Esophagus squamous epithelium (tissue), 5 donors: Measurements from ENCODE around the gene GMPR2. TPM values are rescaled to one million over a fixed set of nuclear protein-coding genes. Genes with fewer than 3 reads are reported as not detected.

Experiments
- DNase-seq: peaks from one replicate; lab custom pipeline; 2025; lab: John Stamatoyannopoulos, UW
- H3K27ac ChIP-seq, 4 donors: fragments of 200-600 bp; sonication (generic); one replicate each; pipeline ENCODE4 v1.5.1; 2016 to 2019; ENCODE audit warnings: mild to moderate bottlenecking in 1 of 4
- H3K27me3 ChIP-seq, 4 donors: fragments of 200-600 bp; sonication (generic); 1 replicate in 3 of 4; 2 replicates in 1 of 4; pipeline versions ENCODE4 v1.5.1 to v1.6.0; 2017 to 2021; ENCODE audit warnings: antibody characterized with exemption in 1 of 4
- H3K36me3 ChIP-seq, 3 donors: fragments of 200-600 bp; sonication (generic); one replicate each; pipeline ENCODE4 v1.5.1; 2016 to 2019
- H3K4me1 ChIP-seq, 3 donors: fragments of 200-600 bp; sonication (generic); one replicate each; pipeline ENCODE4 v1.5.1; 2017 to 2019
- H3K4me3 ChIP-seq, 4 donors: fragments of 200-600 bp; sonication (generic); 1 replicate in 3 of 4; 2 replicates in 1 of 4; pipeline ENCODE4 v1.5.1; 2016 to 2019; ENCODE audit warnings: mild to moderate bottlenecking in 2 of 4, moderate library complexity in 1 of 4
- H3K9me3 ChIP-seq, 3 donors: fragments of 200-600 bp; sonication (generic); one replicate each; pipeline ENCODE4 v1.5.1; 2016 to 2019
- CTCF ChIP-seq, 6 experiments: fragments of 450-650 bp in 4 of 6; fragments of 200-600 bp in 2 of 6; sonication (generic) in 2 of 6; IDR thresholded peaks; one replicate each; pipeline ENCODE4 v1.5.1; 2016 to 2019; ENCODE audit warnings: antibody characterized with exemption in 6 of 6, mild to moderate bottlenecking in 4 of 6, moderate library complexity in 4 of 6
- POLR2A ChIP-seq, 4 donors: fragments of 450-650 bp; IDR thresholded peaks; one replicate each; pipeline ENCODE4 v1.6.1; 2017; ENCODE audit warnings: antibody characterized with exemption in 4 of 4, mild to moderate bottlenecking in 4 of 4, moderate library complexity in 3 of 4
- WGBS, 2 donors: methylation state at CpG; one replicate each; pipeline ENCODE4 v1.1.5; 2018; 5-methylcytosine and 5-hydroxymethylcytosine counted together
- intact Hi-C: fragments of 100-400 bp; cut with DNase I; formaldehyde crosslinking; loops from one replicate; pipeline ENCODE4 v1.15.0; 2022
- total RNA-seq, 4 donors: library from RNA; depleted of rRNA; stranded (reverse); fragments of >200 nt; gene quantifications; one replicate each; pipeline ENCODE4 v1.1.0, GENCODE V29; 2016
- donor health status: DM: yes; HTN: yes; CAD: no.

Gene GMPR2
- total RNA-seq, 4 donors from 2014 or later = 18.5 to 47.7 (median 33.1) TPM

- DNase-seq = no peak
- WGBS, 2 donors = 84 to 100% methylated on average over 3 to 7 of the region's 14 CpGs
- TF ChIP-seq CTCF (IDR thresholded peaks at IDR 0.05) = no peak
- TF ChIP-seq POLR2A (IDR thresholded peaks at IDR 0.05) = no peak
- intact Hi-C loops = no loop called here
- Histone ChIP-seq H3K27ac (peak overlapping the region; percentile 2 to 100 (median 96)), H3K36me3 (peaks cover 17 to 53% (median 26%) of the 10 kb centered on the region in 3 donors), H3K4me1 (peaks cover 14 to 94% (median 34%) of the 10 kb centered on the region in 3 donors), H3K4me3 (peak overlapping the region in 2 of 4 donors; percentile 87 to 91), H3K9me3 (no peaks in the 10 kb centered on the region), H3K27me3 (no peaks in the 10 kb centered on the region)
Observed at GRCh38 chr14:24269910-24270536, 37.3 kb downstream of the GMPR2 start.

- Histone ChIP-seq H3K27me3 (no peaks in the 10 kb centered on the region), H3K4me3 (peak overlapping the region; percentile 65 to 97 (median 89)), H3K36me3 (peaks cover 17 to 46% (median 25%) of the 10 kb centered on the region in 3 donors), H3K9me3 (no peaks in the 10 kb centered on the region), H3K4me1 (peaks cover 11 to 94% (median 28%) of the 10 kb centered on the region in 3 donors), H3K27ac (peak overlapping the region; percentile 95 to 100 (median 98))
- TF ChIP-seq CTCF (IDR thresholded peaks at IDR 0.05) (no peak), POLR2A (IDR thresholded peaks at IDR 0.05) (no peak)
- 16 to 19% methylated on average over 3 to 7 of the region's 13 CpGs for WGBS, 2 donors
- intact Hi-C loops = no loop called here
- no peak for DNase-seq
Observed at GRCh38 chr14:24270537-24271133, 37.9 kb downstream of the GMPR2 start.

- WGBS, 2 donors = 12 to 17% methylated on average over 2 of the region's 61 CpGs
- DNase-seq = peak; percentile 51
Observed at GRCh38 chr14:24271134-24271833, 38.6 kb downstream of the GMPR2 start, which contains the start of gene RABGGTA. RABGGTA (minus strand) TSS chr14:24271597; CDS start chr14:24271115, 482 bp downstream.

GRCh38 chr14:24271834-24272263 is 39.1 kb downstream of the GMPR2 start:
- peak overlapping the region; percentile 95 to 100 (median 98) for H3K27ac ChIP-seq
- no peaks in the 10 kb centered on the region for H3K27me3 ChIP-seq
- TF ChIP-seq POLR2A (IDR thresholded peaks at IDR 0.05) (no peak), CTCF (IDR thresholded peaks at IDR 0.05) (no peak)
- intact Hi-C loops = no loop called here
- no peak for DNase-seq
- peaks cover 5 to 92% (median 25%) of the 10 kb centered on the region in 3 donors for H3K4me1 ChIP-seq
- WGBS, 2 donors = 11 to 18% methylated on average over 3 of the region's 3 CpGs
- H3K4me3 ChIP-seq = peak overlapping the region; percentile 65 to 97 (median 89)
- no peaks in the 10 kb centered on the region for H3K9me3 ChIP-seq
- H3K36me3 ChIP-seq = peaks cover 9 to 34% (median 15%) of the 10 kb centered on the region in 3 donors

More at GRCh38 chr14:24271134-24271833, 38.6 kb downstream of the GMPR2 start, which contains the start of gene RABGGTA:
- TF ChIP-seq CTCF (IDR thresholded peaks at IDR 0.05) (peak; percentile 59 to 84 (median 78)), POLR2A (IDR thresholded peaks at IDR 0.05) (peak in 3 of 4 donors; percentile 63 to 87 (median 77))
- Histone ChIP-seq H3K4me3 (peak within 1 kb of the TSS; percentile 65 to 97 (median 89)), H3K9me3 (no peaks in the 10 kb centered on the region), H3K27ac (peak within 1 kb of the TSS; percentile 95 to 100 (median 98)), H3K4me1 (peaks cover 8 to 92% (median 25%) of the 10 kb centered on the region in 3 donors), H3K27me3 (no peaks in the 10 kb centered on the region), H3K36me3 (peaks cover 15 to 40% (median 19%) of the 10 kb centered on the region in 3 donors)
- intact Hi-C loops = no loop called here
